CD4-positive, alpha-beta T cell (primary cell): Measurements from ENCODE around the gene KCNG1. TPM values are rescaled to one million over a fixed set of nuclear protein-coding genes. Genes with fewer than 3 reads are reported as not detected.

Experiments
- ATAC-seq: fragments of 200-7000 bp; cut with Tn5 transposase; one replicate; pipeline ENCODE4 v1.10.0; 2022; ENCODE audit warnings: mild to moderate bottlenecking; ENCODE audit not compliant: poor library complexity
- CTCF ChIA-PET: fragments of 350-600 bp; sonication (Branson Sonifier 250); formaldehyde crosslinking; loops from one replicate; lab custom pipeline; 2021; ENCODE audit warnings: antibody characterized with exemption, inconsistent platforms; lab: Charles Lee
- POLR2A ChIA-PET: fragments of 350-600 bp; sonication (Branson Sonifier 250); formaldehyde crosslinking; loops from one replicate; lab custom pipeline; 2021; ENCODE audit warnings: antibody characterized with exemption, inconsistent platforms; lab: Charles Lee
- DNase-seq, 14 experiments: peaks; one replicate each; pipeline ENCODE4 v3.0.0-alpha.2; 2013 to 2020; ENCODE audit warnings: mixed read lengths in 2 of 14
- H3K27ac ChIP-seq, 2 donors: one replicate each; pipeline versions ENCODE4 v1.5.1 to v1.7.0; 2013; ENCODE audit warnings: low read length in 2 of 2, low read depth in 1 of 2, mild to moderate bottlenecking in 1 of 2
- H3K27me3 ChIP-seq, 2 experiments: 1 replicate in 1 of 2; 2 replicates in 1 of 2; pipeline versions ENCODE4 v1.6.1 to v1.7.0; 2013; ENCODE audit warnings: low read length in 2 of 2, control low read depth in 1 of 2, mild to moderate bottlenecking in 1 of 2, moderate library complexity in 1 of 2; ENCODE audit not compliant: insufficient read depth in 2 of 2, control insufficient read depth in 1 of 2
- H3K36me3 ChIP-seq: one replicate; pipeline ENCODE4 v1.6.1; 2013; ENCODE audit warnings: low read length, control low read depth; ENCODE audit not compliant: insufficient read depth
- H3K4me1 ChIP-seq: one replicate; pipeline ENCODE4 v1.6.1; 2013; ENCODE audit warnings: low read length, control low read depth; ENCODE audit not compliant: insufficient read depth
- H3K4me3 ChIP-seq: one replicate; pipeline ENCODE4 v1.5.1; 2013; ENCODE audit warnings: mild to moderate bottlenecking, low read length, moderate library complexity
- H3K9me3 ChIP-seq, 2 experiments: 1 replicate in 1 of 2; 2 replicates in 1 of 2; pipeline versions ENCODE4 v1.6.1 to v1.7.0; 2013; ENCODE audit warnings: low read length in 2 of 2, mild to moderate bottlenecking in 2 of 2, control low read depth in 1 of 2, moderate library complexity in 1 of 2; ENCODE audit not compliant: control insufficient read depth in 1 of 2, insufficient read depth in 1 of 2
- H3K27ac Mint-ChIP-seq: one replicate; pipeline ENCODE4 v1.8.0; 2020; ENCODE audit warnings: mixed read lengths
- H3K27me3 Mint-ChIP-seq: one replicate; pipeline ENCODE4 v1.8.0; 2021; ENCODE audit warnings: mixed read lengths
- H3K36me3 Mint-ChIP-seq: one replicate; pipeline ENCODE4 v1.8.0; 2021; ENCODE audit warnings: low read depth, mixed read lengths
- H3K4me1 Mint-ChIP-seq: one replicate; pipeline ENCODE4 v1.8.0; 2021; ENCODE audit warnings: low read depth, mixed read lengths
- H3K4me3 Mint-ChIP-seq: one replicate; pipeline ENCODE4 v1.8.0; 2020; ENCODE audit warnings: mild to moderate bottlenecking, mixed read lengths
- H3K9me3 Mint-ChIP-seq: one replicate; pipeline ENCODE4 v1.8.0; 2020; ENCODE audit warnings: mixed read lengths
- CTCF ChIP-seq: fragments of 200-600 bp; IDR thresholded peaks from one replicate; pipeline ENCODE4 v1.8.0; 2022; ENCODE audit warnings: antibody characterized with exemption, mild to moderate bottlenecking
- intact Hi-C, 2 experiments: fragments of 100-400 bp; cut with DNase I in 1 of 2; cut with micrococcal nuclease in 1 of 2; formaldehyde crosslinking; loops; one replicate each; pipeline versions ENCODE4 v1.15.1 to v1.9.0; 2023 to 2025; cut with DNase I, micrococcal nuclease
- total RNA-seq, 174 experiments: library from RNA in 2 of 174; stranded (reverse) in 2 of 174; gene quantifications; one replicate each; pipeline ENCODE4 v1.2.3 and lab custom pipeline; 2021 to 2026

KCNG1 gene
- total RNA-seq, 2 experiments from 2014 or later = not detected

GRCh38 chr20:50987493-50988210 lies 35.3 kb downstream of the KCNG1 start:
- Histone ChIP-seq H3K4me1 (no peaks in the 10 kb centered on the region), H3K27ac (no peak overlapping the region), H3K36me3 (no peaks in the 10 kb centered on the region), H3K9me3 (peaks cover 0 to 2% of the 10 kb centered on the region in 2 experiments), H3K4me3 (no peak overlapping the region), H3K27me3 (peaks cover 5 to 13% of the 10 kb centered on the region in 2 experiments)
- peaks cover 42% of the 10 kb centered on the region for H3K27me3 Mint-ChIP-seq
- peak; percentile 19 to 86 (median 41) for DNase-seq
- peak; percentile 95 for TF ChIP-seq CTCF
- ChIA-PET CTCF (interaction anchor here (0.7 to 2.8 kb wide), 13 partner anchors 13 to 635 kb away, joined by 3 to 29 read pairs (median 4); partner anchors contain the start of gene BCAS4), POLR2A (interaction anchor here (0.6 to 1.4 kb wide), 6 partner anchors 193 to 637 kb away, joined by 3 to 6 read pairs (median 3); partner anchors contain the start of gene BCAS4)
- no peak overlapping the region for H3K27ac Mint-ChIP-seq
- peaks cover 4% of the 10 kb centered on the region for H3K4me1 Mint-ChIP-seq
- no peak overlapping the region for H3K4me3 Mint-ChIP-seq
- H3K9me3 Mint-ChIP-seq = no peaks in the 10 kb centered on the region
- intact Hi-C loops = loop anchor here (1.0 to 10.0 kb wide), 7 partner anchors 319 to 1165 kb away; no protein-coding TSS in a partner anchor
- ATAC-seq = peak; percentile 97
- H3K36me3 Mint-ChIP-seq = no peaks in the 10 kb centered on the region

GRCh38 chr20:50983321-50983720 lies 39.6 kb downstream of the KCNG1 start:
- no peak overlapping the region for H3K27ac Mint-ChIP-seq

GRCh38 chr20:50982363-50982762 lies 40.5 kb downstream of the KCNG1 start:
- H3K36me3 Mint-ChIP-seq = no peaks in the 10 kb centered on the region
- H3K36me3 ChIP-seq = no peaks in the 10 kb centered on the region
- POLR2A ChIA-PET = no interaction called here
- H3K9me3 ChIP-seq = no peaks in the 10 kb centered on the region
- no peaks in the 10 kb centered on the region for H3K4me1 Mint-ChIP-seq
- peaks cover 60% of the 10 kb centered on the region for H3K27me3 Mint-ChIP-seq
- intact Hi-C loops = loop anchor here (10.0 kb wide), 2 partner anchors 612 to 1102 kb away; no protein-coding TSS in a partner anchor
- CTCF ChIA-PET = interaction anchor here (1.6 to 2.4 kb wide), 2 partner anchors 188 to 344 kb away, joined by 9 read pairs; partner anchors contain the start of gene BCAS4
- no peaks in the 10 kb centered on the region for H3K9me3 Mint-ChIP-seq
- DNase-seq (peak in 2 of 14 experiments; percentile 14 to 31), ATAC-seq (no peak)
- H3K4me3 Mint-ChIP-seq = no peak overlapping the region
- H3K4me3 ChIP-seq = no peak overlapping the region
- no peak overlapping the region for H3K27ac Mint-ChIP-seq
- H3K27ac ChIP-seq = no peak overlapping the region
- peaks cover 4% of the 10 kb centered on the region for H3K4me1 ChIP-seq
- TF ChIP-seq CTCF = no peak
- H3K27me3 ChIP-seq = peaks cover 9 to 19% of the 10 kb centered on the region in 2 experiments

More at GRCh38 chr20:50983321-50983720, 39.6 kb downstream of the KCNG1 start:
- intact Hi-C loops = loop anchor here (10.0 kb wide), 2 partner anchors 611 to 1101 kb away; no protein-coding TSS in a partner anchor
- Histone ChIP-seq H3K36me3 (no peaks in the 10 kb centered on the region), H3K4me3 (no peak overlapping the region), H3K4me1 (peaks cover 4% of the 10 kb centered on the region), H3K27me3 (peaks cover 9 to 23% of the 10 kb centered on the region in 2 experiments), H3K9me3 (no peaks in the 10 kb centered on the region), H3K27ac (no peak overlapping the region)
- DNase-seq = no peak
- Mint-ChIP-seq H3K4me3 (no peak overlapping the region), H3K27me3 (peaks cover 63% of the 10 kb centered on the region), H3K4me1 (peaks cover 4% of the 10 kb centered on the region), H3K36me3 (no peaks in the 10 kb centered on the region), H3K9me3 (no peaks in the 10 kb centered on the region)
- no peak for TF ChIP-seq CTCF
- ChIA-PET CTCF (interaction anchor here (0.7 kb wide), 1 partner anchor 189 kb away, joined by 3 read pairs; no protein-coding TSS in a partner anchor), POLR2A (no interaction called here)
- ATAC-seq = no peak
